HG03175 (cell line): Measurements from ENCODE around the gene MED29.

Experiments used
- ATAC-seq: cut with Tn5 transposase; IDR thresholded peaks from one replicate; pipeline ENCODE4 v1.9.1; 2021; ENCODE audit warnings: mild to moderate bottlenecking, moderate library complexity; ENCODE audit not compliant: unreplicated experiment

MED29 gene

DNA sequence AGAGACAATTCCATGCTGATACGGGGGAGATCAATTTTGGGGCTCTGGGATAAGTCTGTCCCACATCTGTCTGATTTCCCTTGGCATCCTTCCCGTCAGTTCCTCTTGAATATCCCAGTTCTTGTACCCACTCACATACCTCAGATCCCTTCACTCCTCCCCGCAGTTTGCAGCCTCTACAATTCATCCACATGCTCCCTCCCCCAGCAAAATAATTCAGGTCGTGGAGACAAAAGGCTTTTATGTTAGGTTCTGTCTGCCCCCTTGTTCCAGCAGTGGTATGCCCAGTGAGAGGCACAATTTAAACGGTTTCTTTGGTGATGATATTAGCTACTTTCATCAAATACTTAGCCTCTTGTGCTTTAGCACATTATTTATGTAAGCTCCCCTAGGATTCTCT, 35.0 kb downstream of the MED29 start:
- ATAC-seq: no peak

DNA sequence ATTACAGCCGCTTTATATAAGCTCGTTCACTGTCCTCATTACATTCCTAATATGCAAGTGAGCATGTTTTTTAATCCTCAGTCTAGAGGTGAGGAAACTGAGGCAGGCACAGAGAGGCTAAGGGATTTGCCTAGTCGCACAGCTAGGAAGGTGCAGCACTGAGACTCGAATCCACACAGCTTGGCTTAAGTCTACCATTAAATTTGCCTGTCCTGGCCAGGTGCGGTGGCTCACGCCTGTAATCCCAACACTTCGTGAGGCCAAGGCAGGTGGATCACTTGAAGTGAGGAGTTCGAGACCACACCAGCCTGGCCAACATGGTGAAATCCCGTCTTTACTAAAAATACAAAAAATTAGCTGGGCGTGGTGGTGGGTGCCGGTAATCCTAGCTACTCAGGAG, 36.5 kb downstream of the MED29 start:
- no peak for ATAC-seq

DNA sequence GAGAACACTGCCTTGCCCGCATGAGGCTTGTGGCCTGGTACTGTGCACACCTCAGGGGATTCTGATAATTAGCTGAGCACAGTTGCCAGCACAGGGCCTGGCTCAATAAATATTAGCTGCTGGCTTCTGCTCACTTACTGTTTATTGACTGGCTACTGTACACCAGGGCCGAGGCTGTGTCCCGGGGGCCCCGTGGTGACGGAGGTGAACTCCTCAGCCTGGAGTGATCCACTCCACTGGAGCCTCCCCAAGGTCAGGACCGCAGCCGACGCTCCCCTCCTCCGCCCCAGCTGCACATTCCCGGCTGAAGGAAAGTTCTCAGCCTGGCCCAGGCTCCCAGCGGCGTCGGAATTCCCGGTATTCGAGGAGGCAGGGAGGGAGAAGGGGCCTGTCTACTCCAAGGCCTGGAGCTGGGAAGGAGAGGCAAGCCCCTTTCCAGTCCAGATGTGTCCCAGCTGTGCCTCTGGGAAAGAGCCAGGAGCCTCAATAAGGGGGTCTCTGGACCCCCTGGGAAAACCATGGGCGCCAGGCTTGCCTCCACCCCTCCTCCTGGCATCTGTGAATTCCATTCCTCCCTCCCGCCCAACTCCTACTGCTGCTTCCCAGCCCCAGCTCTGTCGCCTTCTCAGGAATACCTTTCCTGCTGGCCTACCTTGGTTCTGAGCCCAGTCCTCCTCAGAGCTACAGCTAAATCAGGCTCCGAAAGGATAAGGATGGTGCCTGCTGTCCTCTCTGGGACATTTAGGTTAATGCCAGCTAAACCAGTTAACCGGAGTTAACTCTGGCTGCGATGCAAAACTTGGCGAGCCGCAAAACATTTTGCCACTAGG, 37.3 kb downstream of the MED29 start:
- ATAC-seq: no peak

DNA sequence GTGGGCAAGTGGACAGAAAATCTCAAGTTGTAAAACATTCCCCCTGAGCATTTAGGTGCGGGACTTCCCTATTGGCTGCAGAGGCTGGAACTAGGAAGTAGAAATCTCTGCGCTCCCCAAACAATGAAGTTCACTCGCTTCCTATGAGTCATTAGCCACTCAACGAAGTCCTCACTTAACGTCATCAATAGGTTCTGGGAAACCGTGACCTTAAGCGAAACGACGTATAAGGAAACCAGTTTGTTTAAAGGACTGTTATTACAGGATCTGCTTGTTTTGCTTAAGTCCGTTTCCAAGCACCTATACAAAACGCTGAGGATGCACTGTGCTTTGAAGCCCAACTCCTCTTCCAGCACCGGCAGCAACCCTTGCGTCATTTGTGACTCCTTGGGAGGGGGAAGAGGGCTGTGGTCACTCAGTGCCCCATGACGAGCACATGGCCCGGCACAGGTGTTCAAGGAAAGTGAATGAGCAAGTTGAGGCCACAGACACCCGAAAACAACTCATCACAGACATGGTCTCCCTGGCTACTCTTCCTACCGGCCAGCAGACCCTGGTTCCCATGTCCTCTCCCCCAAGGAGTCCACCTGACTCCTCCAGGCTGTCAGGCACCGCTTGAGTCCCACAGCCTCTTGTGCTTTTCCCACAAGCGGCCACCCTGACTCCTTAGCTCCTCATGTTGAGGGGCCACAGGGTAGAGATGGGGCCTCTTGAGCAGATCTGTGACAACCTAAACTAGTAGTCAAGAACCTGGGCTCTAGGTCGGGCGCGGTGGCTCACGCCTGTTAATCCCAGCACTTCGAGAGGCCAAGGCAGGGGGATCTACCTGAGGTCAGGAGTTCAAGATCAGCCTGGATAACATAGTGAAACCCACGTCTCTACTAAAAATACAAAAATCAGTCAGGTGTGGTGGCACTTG, 39.8 kb downstream of the MED29 start:
- ATAC-seq: peak; percentile 41

DNA sequence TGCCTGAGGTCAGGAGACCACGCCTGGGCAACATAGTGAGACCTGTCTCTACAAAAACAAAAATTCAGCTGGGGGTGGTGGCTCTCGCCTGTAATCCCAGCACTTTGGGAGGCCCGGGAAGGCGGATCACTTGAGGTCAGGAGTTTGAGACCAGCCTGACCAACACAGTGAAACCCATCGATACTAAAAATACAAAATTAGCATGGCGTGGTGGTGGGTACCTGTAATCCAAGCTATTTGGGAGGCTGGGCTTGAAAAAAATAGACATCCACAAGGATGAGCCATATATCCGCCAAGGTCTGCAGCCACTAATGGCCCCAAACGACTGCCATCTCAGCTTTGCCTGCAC, 41.5 kb downstream of the MED29 start:
- no peak for ATAC-seq

DNA sequence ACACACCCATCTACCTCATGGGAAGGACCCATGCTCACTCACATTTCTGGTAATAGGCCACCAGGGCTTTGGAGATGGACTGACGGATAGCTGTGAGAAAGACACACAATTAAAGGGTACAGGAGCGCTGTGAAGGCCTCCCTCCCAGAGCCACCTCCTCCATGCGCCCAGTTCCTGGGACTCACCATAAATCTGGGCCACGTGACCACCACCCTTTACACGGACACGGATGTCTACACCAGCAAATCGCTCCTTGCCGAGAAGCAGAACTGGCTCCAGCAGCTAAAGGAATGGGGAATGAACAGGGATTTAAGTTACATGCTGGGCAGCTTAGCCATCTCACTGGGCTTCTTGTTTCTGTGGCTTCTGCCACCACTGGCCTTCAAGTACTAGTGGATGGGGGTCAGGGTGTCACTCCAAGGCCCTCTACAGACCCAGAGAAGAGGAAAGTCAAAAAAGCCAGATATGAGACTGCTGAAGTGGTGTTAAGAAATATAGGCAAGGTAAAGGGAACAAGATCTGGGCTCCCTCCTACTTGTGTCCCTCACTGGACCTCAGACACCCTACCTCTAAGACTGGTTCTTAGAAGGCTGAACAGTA, 42.4 kb downstream of the MED29 start:
- ATAC-seq: no peak

DNA sequence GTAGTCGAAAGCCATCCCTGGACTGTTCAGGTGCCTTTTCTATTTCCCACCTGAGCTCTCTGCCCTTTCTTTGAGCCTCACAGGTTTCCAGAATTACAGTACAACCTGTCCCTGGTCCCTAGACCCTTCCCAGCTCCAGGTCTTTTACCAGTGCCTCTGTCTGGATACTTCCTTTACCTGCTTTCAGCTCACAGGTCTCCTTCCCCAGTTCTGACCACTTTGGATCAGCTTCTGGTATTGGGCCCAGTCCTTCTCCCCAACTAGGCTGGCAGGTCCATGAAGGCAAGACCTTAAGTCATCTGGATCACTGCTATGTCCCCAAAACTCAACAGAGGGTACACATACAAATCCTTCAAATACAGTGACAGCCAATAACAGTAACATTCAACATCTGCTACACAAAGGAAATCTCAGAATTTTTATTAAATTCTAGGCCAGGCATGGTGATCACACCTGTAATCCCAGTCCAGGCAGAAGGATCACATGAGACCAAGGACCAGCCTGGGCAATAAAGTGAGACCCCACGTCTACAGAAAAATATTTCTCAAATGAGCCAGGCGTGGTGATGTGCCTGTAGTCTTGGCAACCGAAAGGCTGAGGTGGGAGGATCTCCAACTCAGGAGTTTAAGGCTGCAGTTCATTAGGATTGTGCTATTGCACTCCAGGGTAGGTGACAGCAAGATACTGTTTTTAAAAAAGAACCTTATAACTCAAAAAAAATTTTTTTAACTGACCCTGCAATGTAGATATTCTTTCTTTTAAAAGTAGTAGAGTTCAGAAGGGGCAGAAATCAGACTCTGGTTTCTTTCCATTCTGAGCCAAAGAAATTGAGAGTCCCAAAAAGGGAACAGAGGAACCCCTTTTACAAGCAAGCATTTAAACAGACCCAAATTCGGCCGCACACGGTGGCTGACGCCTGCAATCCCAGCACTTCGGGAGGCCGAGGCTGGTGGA, 43.2 kb downstream of the MED29 start:
- no peak for ATAC-seq

DNA sequence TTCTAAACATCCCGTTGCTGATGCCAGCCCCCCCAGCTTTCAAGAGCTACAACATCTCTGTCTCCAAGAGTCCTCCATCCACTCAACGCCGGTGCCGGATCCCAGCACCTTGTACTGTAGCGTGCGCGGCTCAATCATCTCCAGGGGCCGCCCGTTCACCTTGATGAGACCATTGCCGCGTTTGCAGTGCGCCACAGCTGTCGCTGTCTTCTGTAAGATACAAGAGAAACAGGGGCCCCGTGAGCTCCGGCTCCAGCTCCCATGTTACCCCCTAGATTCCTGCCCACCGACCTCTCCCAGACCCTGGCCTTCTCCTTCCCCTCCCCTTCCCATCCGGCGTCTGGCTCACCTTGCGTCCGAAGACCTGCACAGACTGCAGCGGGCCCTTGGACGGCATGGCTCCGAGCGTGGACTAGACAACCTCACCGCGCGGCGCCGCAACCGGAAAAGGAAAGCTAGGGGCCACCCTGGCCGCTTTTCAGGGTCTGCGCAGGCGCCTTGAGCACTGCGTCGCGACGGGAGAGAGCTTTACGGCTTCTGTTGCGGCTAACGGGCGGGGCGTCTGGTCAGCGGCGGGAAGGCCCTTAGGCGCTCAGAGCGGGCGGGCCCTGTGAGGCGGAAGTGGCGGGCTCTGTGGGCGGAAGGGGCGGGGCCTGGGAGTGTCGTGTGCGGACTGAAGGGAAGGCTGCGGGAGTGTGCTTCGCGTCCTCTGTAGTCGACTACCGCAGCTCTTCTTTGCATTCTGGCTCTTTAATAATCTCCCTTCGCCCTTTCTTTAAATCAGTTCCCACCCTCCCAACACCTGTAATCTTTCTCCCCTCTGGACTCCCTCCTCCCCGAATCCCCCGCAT, 44.5 kb downstream of the MED29 start, which contains the start of gene RPS16:
Gene RPS16 (minus strand): TSS at position 451 of the 851 bp plus-strand sequence. CDS start 54 bp downstream, at position 397.
- peak; percentile 87 for ATAC-seq

DNA sequence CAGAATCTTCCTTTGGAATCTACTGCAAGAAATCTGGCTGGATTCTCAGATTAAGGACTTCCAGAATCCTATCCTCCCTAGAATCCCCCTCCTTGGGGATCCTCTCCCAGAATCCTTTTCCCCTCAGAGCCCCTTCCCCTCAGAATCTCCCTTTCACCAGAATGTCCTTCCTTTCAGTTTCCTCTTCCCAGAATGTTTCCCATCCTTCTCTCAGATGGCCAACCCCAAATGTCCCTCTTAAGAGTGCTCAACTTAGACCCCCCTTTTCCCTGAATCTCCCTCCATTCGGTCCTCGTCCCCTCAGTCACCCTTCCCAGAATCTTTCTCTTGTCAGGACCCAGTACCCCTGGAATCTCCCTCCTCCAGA, 45.2 kb downstream of the MED29 start:
- ATAC-seq: no peak

DNA sequence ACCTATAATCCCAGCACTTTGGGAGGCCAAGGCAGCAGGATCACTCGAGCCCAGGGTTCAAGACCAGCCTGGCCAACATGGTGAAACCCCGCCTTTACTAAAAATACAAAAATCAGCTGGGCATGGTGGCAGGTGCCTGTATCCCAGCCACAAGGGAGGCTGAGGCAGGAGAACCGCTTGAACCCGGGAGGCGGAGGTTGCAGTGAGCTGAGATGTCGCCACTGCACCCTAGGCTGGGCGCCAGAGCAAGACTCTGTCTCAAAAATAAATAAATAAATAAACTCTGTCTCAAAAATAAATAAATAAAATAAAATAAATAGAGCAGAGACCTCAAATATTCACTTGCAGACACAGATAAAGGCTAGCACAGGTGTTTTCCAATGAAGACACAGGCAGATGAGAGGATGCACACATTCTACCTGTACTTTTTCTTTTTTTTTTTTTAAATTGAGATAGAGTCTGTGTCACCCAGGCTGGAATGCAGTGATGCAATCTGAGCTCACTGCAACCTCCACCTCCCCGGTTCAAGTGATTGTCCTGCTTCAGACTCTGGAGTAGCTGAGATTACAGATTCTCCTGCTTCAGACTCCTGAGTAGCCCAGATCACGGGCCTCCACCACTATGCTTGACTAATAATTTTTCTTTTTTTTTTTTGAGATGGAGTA, 47.2 kb downstream of the MED29 start:
- no peak for ATAC-seq

DNA sequence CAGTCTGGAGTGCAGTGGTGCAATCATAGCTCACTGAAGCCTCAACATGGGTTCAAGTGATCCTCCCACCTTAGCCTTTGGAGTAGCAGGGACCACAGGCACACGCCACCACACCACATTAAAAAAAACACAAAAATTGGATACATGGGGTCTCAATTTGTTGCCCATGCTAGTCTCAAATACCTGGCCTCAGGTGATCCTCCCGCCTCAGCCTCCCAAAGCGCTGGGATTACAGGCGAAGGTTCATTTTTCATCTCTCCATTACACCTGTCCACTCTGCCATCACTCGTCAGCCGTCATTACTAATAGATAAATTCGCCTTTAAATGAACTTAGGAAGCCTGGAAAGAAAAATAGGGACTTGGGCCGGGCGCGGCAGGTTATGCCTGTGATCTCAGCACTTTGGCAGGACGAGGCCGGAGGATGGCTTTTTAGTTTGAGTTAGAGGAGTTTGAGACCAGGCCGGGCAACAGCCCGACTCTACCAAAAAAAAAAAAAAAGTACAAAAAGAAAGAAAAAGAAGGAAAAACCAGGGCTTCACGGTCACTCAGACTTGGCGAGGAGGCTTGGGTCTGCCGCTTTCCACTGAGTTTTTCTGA, 53.5 kb downstream of the MED29 start:
- no peak for ATAC-seq

DNA sequence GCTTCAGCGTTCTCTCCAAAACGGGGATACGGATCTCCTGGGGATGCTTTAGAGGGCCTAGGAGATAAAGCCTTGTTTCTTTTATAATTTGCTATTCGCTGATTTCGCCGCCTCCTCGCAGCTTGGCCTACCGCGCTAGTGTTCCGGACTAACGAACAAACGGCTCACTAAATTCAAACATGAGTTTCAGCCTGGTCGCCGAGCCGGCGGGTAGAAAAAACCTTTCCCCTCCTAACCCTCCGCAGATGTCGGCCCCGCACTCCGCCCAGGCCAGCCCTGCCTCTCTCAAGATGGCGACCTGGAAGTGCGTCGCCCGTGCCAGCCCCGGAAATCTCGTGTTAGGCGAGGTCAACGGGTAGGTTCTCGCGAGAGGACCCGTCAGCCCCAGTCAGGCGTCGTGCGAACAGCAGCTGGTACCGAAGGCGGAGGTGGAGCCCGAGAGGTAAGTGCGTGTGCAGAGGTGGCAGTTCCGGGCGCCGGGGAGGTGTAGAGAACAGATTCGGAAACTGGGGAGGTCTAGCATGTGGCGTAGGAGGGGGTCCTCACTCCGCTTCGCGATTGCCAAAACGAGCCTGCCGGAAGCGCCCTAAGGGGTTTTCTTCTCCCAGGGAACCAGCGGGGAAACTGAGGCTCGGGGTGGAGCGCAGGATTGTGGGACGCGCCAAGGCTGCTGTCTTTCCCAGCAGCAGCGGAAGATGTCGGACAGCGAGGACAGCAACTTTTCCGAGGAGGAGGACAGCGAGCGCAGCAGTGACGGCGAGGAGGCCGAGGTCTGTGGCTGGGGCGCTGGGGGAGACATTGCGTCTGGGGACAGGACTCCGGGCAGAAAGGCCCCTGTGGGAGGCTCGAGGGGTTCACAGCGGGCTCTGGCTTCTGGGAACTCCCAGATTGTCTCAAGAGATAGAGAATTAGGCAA, 54.3 kb downstream of the MED29 start, which contains the start of gene SUPT5H:
Gene SUPT5H (plus strand): TSS at position 387 of the 916 bp plus-strand sequence. CDS start 309 bp downstream, at position 696.
- peak; percentile 83 for ATAC-seq

DNA sequence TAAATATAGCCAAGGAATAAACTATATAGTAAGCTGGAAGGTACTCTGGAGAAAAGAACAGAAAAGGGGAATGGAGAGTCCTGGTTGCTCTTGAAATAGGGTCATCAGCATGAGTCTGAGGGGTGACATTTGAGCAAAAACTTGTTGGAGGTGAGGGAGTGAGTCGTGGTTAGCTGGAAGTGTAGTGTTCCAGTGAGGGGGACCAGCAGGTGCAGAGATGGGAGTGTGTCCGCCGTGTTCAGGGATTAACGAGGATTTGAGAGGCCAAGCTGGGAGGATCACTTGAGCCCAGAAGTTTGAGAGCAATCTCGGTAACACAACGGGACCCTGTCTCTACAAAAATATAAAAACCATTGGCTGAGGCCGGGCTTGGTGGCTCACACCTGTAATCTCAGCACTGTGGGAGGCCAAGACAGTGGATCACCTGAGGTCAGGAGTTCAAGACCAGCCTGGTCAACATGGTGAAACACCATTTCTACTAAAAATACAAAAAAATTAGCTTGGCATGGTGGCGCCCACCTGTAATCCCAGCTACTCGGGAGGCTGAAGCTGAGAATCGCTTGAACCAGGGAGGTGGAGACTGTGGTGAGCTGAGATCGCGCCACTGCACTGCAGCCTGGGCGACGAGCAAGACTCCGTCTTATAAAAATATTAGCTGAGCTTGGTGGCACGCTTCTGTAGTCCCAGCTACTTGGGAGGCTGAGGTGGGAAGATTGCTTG, 55.3 kb downstream of the MED29 start:
- ATAC-seq: no peak

DNA sequence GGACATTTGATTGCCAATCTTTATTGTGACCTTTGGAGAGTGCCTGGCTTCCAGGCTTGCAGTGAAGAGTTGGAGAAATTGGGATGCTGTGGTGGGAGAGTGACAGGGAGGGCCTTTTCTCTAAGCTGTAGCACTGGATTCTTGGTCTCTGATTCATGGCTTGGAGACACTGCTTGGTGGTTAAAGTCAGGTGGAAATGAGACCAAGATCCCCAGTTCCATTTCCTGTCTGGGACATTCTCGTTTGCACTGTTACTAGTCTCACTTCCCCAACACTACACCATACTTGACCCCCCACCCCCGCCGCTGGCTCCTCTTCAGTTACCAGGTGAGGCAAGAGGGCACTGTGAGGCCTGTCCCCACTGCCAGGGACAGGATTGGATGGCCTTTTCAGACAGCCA, 57.1 kb downstream of the MED29 start:
- ATAC-seq: peak; percentile 39

DNA sequence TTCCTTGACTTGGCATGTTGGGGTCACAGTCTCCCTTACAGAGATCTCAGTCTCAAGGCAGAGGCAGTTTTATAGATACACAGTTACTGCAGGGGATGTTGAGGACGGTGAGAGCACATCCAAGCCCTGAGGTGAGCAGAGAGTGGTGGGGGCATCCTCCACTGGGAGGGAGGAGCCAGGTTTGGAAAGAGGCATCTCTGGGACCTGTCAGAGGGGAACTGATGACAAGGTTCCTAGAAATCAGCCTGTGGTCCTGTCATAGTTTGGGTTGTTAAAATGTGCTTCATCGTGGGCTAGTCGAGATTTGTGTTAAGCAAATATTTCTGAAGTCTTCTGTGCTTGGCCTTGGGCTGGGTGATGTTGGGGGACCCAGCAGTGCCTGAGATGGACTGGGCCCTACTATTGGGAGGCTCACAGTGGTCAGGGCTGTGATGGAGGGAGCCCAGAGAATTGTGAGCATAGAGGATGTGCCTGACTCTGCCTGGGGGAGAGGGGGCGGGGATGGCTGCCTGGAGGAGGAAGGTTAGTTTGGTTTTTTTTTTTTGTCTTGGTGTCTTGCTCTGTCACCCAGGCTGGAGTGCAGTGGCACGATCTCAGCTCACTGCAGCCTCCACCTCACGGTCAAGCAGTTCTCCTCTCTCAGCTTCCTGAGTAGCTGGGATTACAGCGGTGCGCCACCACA, 58.1 kb downstream of the MED29 start:
- ATAC-seq: no peak
